GM12875 (cell line): ENCODE measurements around the gene PDE4D.

ENCODE experiments used
- H3K4me3 ChIP-seq: one replicate; pipeline ENCODE4 v1.5.1; 2011; ENCODE audit warnings: low read depth, low read length, control low read depth
- TF ChIP-seq, protein P1 (sequence below): IDR thresholded peaks from 2 replicates; pipeline ENCODE4 v1.5.1; 2011; ENCODE audit warnings: low read depth, mild to moderate bottlenecking, control low read depth, inconsistent platforms, low read length, moderate library complexity, borderline replicate concordance; ENCODE audit not compliant: insufficient read depth

PDE4D gene

DNA sequence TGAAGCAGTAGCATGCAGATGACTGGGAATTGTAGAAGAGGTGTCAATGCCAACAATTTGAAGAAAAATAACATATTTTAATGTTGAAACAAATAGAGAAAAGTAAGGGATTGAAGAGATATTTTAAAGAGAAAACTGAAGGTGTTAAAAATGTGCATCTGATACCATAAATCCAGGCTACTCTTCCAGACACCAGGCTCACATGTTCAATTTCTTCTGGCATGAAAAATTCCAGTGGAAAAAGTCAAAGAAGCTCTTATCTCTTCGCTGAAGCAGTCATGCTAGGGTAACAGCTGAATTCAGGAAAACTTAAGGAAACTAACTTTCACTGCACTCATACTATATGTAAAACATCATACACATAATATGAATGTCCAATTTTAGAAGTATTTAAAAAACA, 335.0 kb downstream of the PDE4D start:
- H3K4me3 ChIP-seq: no peak overlapping the region
- TF ChIP-seq, protein P1, sequence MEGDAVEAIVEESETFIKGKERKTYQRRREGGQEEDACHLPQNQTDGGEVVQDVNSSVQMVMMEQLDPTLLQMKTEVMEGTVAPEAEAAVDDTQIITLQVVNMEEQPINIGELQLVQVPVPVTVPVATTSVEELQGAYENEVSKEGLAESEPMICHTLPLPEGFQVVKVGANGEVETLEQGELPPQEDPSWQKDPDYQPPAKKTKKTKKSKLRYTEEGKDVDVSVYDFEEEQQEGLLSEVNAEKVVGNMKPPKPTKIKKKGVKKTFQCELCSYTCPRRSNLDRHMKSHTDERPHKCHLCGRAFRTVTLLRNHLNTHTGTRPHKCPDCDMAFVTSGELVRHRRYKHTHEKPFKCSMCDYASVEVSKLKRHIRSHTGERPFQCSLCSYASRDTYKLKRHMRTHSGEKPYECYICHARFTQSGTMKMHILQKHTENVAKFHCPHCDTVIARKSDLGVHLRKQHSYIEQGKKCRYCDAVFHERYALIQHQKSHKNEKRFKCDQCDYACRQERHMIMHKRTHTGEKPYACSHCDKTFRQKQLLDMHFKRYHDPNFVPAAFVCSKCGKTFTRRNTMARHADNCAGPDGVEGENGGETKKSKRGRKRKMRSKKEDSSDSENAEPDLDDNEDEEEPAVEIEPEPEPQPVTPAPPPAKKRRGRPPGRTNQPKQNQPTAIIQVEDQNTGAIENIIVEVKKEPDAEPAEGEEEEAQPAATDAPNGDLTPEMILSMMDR: no peak

DNA sequence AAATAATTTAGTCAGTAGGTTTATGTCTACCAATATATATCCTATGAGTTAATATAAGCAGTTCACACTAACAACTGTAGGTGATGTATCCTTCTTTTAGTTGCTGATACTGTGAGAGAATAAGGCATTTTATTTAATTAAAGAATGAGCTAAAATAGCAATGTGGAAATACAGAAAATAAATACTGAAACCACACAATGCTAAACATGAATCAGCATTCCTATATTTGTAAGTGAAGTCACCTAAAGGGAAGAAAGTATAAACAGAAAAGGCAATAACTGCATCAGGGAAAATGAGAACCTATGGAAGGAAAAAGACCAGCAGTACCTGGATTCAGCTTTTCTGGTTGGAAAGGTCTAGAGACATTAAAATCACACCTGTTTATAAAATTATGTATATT, 336.0 kb downstream of the PDE4D start:
- no peak overlapping the region for H3K4me3 ChIP-seq

DNA sequence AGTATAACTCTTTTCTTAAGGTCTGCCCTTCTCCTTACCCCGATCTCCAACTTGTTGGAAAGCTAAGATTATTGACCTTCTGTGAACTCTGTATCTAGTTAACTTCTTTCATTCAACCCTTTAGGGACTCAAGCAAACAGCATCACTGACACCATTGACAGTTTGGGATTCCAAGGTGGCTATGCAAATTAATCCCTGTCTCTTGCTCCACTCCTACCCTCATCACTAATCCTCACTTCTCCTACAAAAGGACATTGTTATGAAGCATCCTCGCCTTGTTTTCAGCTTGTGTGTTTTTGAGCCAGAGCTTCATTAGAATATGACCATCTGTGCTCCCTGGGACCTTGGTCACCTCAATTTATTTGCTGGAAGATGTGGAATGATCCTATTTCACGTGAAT, 337.9 kb downstream of the PDE4D start:
- TF ChIP-seq, protein P1: no peak

More for the DNA sequence above, 336.0 kb downstream of the PDE4D start:
- TF ChIP-seq, protein P1: no peak

DNA sequence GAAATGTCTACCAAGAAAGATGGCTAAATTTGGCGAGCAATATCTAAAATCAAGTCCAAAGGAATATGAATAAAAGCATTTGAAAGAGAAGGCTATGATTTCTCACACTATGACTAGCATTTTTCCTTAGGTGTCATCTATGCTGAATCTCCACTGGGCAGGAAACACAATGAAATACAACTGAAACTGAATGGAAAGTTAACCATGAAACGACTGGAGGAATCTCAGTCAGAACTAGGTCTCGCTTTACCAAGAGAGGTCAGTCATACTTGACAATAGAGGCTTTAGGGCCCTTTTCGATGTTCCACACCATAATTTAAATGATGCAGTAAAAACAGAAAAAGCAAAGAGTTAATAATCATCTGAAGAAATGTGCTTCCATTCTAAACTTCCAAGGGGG, 339.0 kb downstream of the PDE4D start:
- TF ChIP-seq, protein P1: no peak
- H3K4me3 ChIP-seq: no peak overlapping the region

More for the DNA sequence above, 337.9 kb downstream of the PDE4D start:
- no peak overlapping the region for H3K4me3 ChIP-seq

DNA sequence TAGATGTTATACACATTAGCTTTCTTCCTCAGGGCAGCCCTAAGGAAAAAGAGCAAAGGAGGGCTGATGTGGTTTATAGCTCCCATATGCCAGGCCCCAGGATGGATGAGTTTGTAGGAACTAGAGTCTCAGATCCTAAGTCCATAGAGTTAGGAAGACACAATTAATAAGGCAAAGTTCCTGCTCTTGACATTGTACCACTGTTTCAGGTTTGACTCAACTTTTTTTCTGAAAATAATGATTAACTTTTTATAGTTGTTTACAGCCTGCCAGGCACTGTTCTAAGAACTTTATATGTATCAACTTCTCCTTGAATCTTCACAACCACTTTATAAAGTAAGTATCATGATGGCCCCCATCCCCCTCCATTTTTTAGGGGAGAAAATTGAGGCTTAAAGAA, 339.5 kb downstream of the PDE4D start:
- TF ChIP-seq, protein P1: no peak
- H3K4me3 ChIP-seq: no peak overlapping the region

DNA sequence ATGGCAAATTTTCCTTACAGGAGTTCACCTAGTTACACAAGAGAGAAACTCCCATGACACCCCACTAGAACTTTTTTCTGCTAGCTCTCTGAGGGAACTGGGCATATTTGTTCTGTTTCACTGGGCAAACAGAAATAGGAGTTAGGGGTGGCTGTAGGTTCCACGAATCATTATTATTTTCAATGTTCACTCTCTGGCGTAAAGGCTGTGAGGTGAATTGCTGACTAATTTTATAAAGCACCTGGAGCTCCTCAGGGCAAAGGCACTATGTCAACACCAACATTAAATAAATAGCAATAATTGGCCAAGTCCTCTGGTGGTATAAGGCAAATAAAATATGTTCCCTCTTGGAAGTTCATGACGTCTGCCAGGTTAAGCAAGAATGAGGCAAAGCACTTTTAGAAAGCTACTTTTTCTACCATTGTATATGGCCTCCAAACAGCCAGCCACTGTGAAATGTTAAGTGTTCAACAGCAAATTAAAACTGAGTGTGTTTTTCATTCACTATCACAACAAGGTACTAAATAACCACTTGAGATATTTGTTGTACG, 344.6 kb downstream of the PDE4D start:
- TF ChIP-seq, protein P1: no peak
- no peak overlapping the region for H3K4me3 ChIP-seq

DNA sequence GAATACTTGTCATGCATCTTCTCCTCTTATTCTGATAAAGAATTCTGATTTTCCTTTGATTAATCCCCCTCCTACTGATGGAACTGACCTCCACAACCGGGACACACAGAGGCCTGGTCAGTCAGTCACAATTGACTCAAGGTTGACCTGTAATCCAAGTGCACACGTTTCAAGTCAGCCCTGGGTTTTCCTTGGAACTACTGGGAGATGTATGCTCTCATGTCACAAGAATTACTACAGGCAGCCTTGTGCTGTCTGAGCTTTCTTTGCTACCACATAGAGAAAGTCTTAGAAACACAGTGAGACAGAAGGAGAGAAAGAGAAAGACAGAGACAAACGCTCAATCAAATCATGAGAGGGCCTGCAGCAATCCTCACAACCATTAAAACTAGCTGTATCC, 345.8 kb downstream of the PDE4D start:
- H3K4me3 ChIP-seq: no peak overlapping the region
- TF ChIP-seq, protein P1: no peak
